RWPE2 (cell line): ENCODE results near the gene GRM8.

Experiments
- ATAC-seq: fragments of 200-7000 bp; cut with Tn5 transposase; 3 replicates; pipeline ENCODE4 v1.9.1; 2021; ENCODE audit warnings: low read depth
- DNase-seq: peaks from one replicate; pipeline ENCODE4 v3.0.0-alpha.2; 2020; ENCODE audit warnings: low spot score
- H3K27ac ChIP-seq: fragments of 450-650 bp; 2 replicates; pipeline ENCODE4 v1.5.1; 2017; ENCODE audit warnings: mild to moderate bottlenecking; ENCODE audit not compliant: poor library complexity, severe bottlenecking
- H3K27me3 ChIP-seq: fragments of 250-450 bp; sonication (Bioruptor Pico); 2 replicates; pipeline ENCODE4 v1.5.1; 2021; ENCODE audit warnings: mild to moderate bottlenecking, moderate library complexity; ENCODE audit not compliant: insufficient read depth, poor library complexity, severe bottlenecking
- H3K36me3 ChIP-seq: fragments of 250-450 bp; sonication (Bioruptor Pico); 2 replicates; pipeline ENCODE4 v1.5.1; 2020; ENCODE audit warnings: low read depth, mild to moderate bottlenecking, moderate library complexity
- H3K4me1 ChIP-seq: fragments of 250-450 bp; sonication (Bioruptor Pico); 2 replicates; pipeline ENCODE4 v1.5.1; 2021; ENCODE audit warnings: mild to moderate bottlenecking, moderate library complexity; ENCODE audit not compliant: insufficient read depth, poor library complexity, severe bottlenecking
- H3K4me3 ChIP-seq: fragments of 250-450 bp; sonication (Bioruptor Pico); 2 replicates; pipeline ENCODE4 v1.5.1; 2021; ENCODE audit warnings: mild to moderate bottlenecking, moderate library complexity; ENCODE audit not compliant: severe bottlenecking
- H3K9me3 ChIP-seq: fragments of 250-450 bp; sonication (Bioruptor Pico); 2 replicates; pipeline ENCODE4 v1.5.1; 2021; ENCODE audit warnings: mild to moderate bottlenecking, moderate library complexity; ENCODE audit not compliant: severe bottlenecking
- CTCF ChIP-seq: fragments of 450-650 bp; IDR thresholded peaks from one replicate; pipeline ENCODE4 v1.5.1; 2017; ENCODE audit warnings: mild to moderate bottlenecking, moderate library complexity; ENCODE audit not compliant: poor library complexity, severe bottlenecking

The GRM8 gene

DNA sequence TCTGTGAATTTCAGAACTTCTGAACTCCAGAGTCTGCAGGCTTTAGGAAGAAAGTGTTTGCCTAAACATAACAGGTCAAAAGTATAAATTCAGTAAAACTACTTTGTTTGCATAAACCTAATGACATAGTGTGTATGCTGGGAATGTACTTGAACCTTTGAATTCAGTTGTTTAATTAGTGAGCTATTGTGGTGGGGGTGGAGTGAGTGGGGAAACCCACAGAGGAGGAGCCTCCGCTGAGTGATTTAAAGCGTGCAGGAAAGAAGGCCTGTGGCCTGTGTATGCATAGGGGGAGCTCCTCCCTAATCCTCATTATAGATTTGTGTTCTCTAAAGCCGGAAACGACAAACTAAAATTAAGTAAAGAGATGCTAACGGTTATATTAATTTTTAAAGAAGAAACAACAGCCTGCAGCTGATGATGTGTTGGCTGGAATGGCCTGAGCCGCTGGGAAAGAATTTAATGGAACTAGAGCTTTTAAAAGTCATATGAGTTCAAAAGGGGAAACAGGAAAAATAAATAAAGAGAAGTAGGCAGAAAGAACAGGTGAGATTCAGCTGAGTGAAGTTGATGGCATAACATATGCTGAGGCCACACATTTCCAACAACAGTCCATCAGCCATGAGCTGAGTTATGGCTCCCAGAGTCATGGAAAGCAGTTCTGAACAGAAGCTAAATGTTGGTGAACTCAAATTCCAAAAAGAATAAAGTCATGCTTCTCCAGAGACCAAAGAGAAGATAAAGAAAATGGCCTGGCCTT, 595.0 kb downstream of the GRM8 start:
- no peaks in the 10 kb centered on the region for H3K36me3 ChIP-seq
- H3K27me3 ChIP-seq = no peaks in the 10 kb centered on the region
- no peaks in the 10 kb centered on the region for H3K9me3 ChIP-seq
- TF ChIP-seq CTCF = no peak
- no peak for DNase-seq
- no peak overlapping the region for H3K27ac ChIP-seq
- H3K4me1 ChIP-seq = no peaks in the 10 kb centered on the region
- ATAC-seq = no peak
- no peak overlapping the region for H3K4me3 ChIP-seq

DNA sequence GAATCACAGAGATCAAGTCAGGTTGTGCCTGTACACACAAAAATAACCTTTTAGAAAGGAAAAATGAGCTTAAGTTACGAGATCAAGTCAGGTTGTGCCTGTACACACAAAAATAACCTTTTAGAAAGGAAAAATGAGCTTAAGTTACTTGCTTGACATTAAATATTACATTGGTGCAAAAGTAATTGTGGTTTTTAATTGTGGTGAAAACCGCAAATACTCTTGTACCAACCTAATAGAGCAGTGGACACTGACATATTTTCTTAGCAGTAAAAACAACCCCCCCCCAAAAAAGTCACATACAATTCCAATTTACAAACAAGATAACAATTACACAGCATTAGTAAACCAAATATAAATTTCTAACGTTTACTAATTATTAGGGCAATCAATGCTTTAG, 595.6 kb downstream of the GRM8 start:
- H3K27ac ChIP-seq = no peak overlapping the region
- no peaks in the 10 kb centered on the region for H3K36me3 ChIP-seq
- H3K9me3 ChIP-seq = no peaks in the 10 kb centered on the region
- H3K27me3 ChIP-seq = no peaks in the 10 kb centered on the region
- H3K4me1 ChIP-seq = no peaks in the 10 kb centered on the region
- DNase-seq = no peak
- no peak for TF ChIP-seq CTCF
- no peak overlapping the region for H3K4me3 ChIP-seq
- ATAC-seq = no peak

GRCh38 chr7:126656165-126656564, 596.6 kb downstream of the GRM8 start:
- no peaks in the 10 kb centered on the region for H3K9me3 ChIP-seq
- H3K4me3 ChIP-seq = no peak overlapping the region
- ATAC-seq (no peak), DNase-seq (no peak)
- H3K27me3 ChIP-seq = no peaks in the 10 kb centered on the region
- no peak overlapping the region for H3K27ac ChIP-seq
- H3K36me3 ChIP-seq = no peaks in the 10 kb centered on the region
- no peaks in the 10 kb centered on the region for H3K4me1 ChIP-seq
- TF ChIP-seq CTCF = no peak

DNA sequence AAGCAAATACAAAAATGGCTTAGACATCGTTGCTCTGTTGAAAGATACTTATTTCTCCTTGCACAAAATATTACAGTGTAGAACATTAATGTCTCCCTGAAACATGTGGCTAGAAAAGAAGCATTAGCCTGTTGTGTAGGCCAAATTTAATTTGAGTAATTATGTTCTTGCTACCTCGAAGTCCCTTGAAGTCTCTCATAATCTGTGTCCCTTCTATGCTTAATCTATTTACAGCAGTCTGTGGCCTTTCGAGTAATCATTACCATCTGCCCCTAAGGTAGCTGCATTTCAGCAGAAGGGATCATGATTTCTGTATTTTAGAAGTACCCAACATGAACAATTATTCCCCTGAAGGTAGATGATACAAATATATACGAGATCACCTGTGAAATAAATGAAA, 615.2 kb downstream of the GRM8 start:
- Histone ChIP-seq H3K36me3 (no peaks in the 10 kb centered on the region), H3K4me3 (no peak overlapping the region), H3K27ac (no peak overlapping the region), H3K27me3 (no peaks in the 10 kb centered on the region), H3K4me1 (no peaks in the 10 kb centered on the region), H3K9me3 (no peaks in the 10 kb centered on the region)
- no peak for TF ChIP-seq CTCF
- DNase-seq = no peak
- ATAC-seq = no peak

GRCh38 chr7:126635545-126635944, 617.2 kb downstream of the GRM8 start:
- TF ChIP-seq CTCF = no peak
- Histone ChIP-seq H3K9me3 (no peaks in the 10 kb centered on the region), H3K4me3 (no peak overlapping the region), H3K36me3 (no peaks in the 10 kb centered on the region), H3K4me1 (no peaks in the 10 kb centered on the region), H3K27me3 (no peaks in the 10 kb centered on the region), H3K27ac (no peak overlapping the region)
- no peak for DNase-seq
- no peak for ATAC-seq
